ENCODE data around the gene HLA-DMB.

- TF ChIP-seq GATA2 (IDR thresholded peaks at IDR 0.05; ENCODE audit: low read depth, low read length), result no peak
- TF ChIP-seq GATA3 (IDR thresholded peaks at IDR 0.05; ENCODE audit: low read depth, low read length), result no peak
These were observed 8.5 kb downstream of the HLA-DMB start for GRCh38 chr6:32932132-32932868.
